H1 (cell line): ENCODE measurements around the gene YBX1. TPM values are rescaled to one million over a fixed set of nuclear protein-coding genes. Genes with fewer than 3 reads are reported as not detected.

Source experiments
- CTCF ChIA-PET: fragments of 300-600 bp; sonication (Branson Sonifier 250); formaldehyde crosslinking; loops from one replicate; lab custom pipeline; 2021; ENCODE audit not compliant: partially characterized antibody; lab: Charles Lee
- POLR2A ChIA-PET: fragments of 300-600 bp; sonication (Branson Sonifier 250); formaldehyde crosslinking; loops from one replicate; lab custom pipeline; 2021; ENCODE audit warnings: inconsistent platforms; ENCODE audit not compliant: partially characterized antibody; lab: Charles Lee
- DNase-seq, 2 experiments: peaks; one replicate each; pipeline versions ENCODE4 v3.0.0 to v3.0.0-alpha.2; 2010 to 2022; ENCODE audit warnings: low spot score in 2 of 2, low read depth in 1 of 2, mixed read lengths in 1 of 2
- FAIRE-seq: peaks from 2 replicates; lab custom pipeline; 2011; peaks lifted over from hg19 to GRCh38; lab: Jason Lieb, UNC
- H2AFZ ChIP-seq: 2 replicates; pipeline ENCODE4 v1.8.1; 2012; ENCODE audit warnings: low read length, inconsistent platforms
- H2AK5ac ChIP-seq: 2 replicates; pipeline ENCODE4 v1.6.1; 2013; ENCODE audit warnings: low read depth, low read length
- H2BK120ac ChIP-seq: replicated peaks from 2 replicates; pipeline ENCODE3; 2013; ENCODE audit warnings: low read depth, low read length, inconsistent platforms
- H2BK12ac ChIP-seq: 2 replicates; pipeline ENCODE4 v1.6.1; 2013; ENCODE audit warnings: low read depth, low read length
- H2BK15ac ChIP-seq: 2 replicates; pipeline ENCODE4 v1.6.1; 2013; ENCODE audit warnings: low read length
- H2BK20ac ChIP-seq: 2 replicates; pipeline ENCODE4 v1.6.1; 2013; ENCODE audit warnings: low read length
- H2BK5ac ChIP-seq: 2 replicates; pipeline ENCODE4 v1.6.1; 2013; ENCODE audit warnings: low read depth, low read length
- H3K14ac ChIP-seq: 2 replicates; pipeline ENCODE4 v1.6.1; 2013; ENCODE audit warnings: inconsistent platforms; ENCODE audit not compliant: insufficient read length
- H3K18ac ChIP-seq: 2 replicates; pipeline ENCODE4 v1.6.1; 2013; ENCODE audit warnings: low read length; ENCODE audit errors: extremely low read depth
- H3K23ac ChIP-seq: 2 replicates; pipeline ENCODE4 v1.6.1; 2013; ENCODE audit warnings: inconsistent platforms; ENCODE audit not compliant: insufficient read length
- H3K23me2 ChIP-seq: 2 replicates; pipeline ENCODE4 v1.6.1; 2013; ENCODE audit warnings: low read depth, low read length
- H3K27ac ChIP-seq: 2 replicates; pipeline ENCODE4 v1.6.1; 2011; ENCODE audit warnings: low read depth, low read length, inconsistent platforms
- H3K27me3 ChIP-seq, 4 experiments: replicated peaks in 1 of 4; 1 replicate in 1 of 4; 2 replicates in 3 of 4; pipeline versions ENCODE4 v1.6.1 to v1.8.1; 2011 to 2013; ENCODE audit warnings: low read length in 3 of 4, mild to moderate bottlenecking in 3 of 4, inconsistent platforms in 2 of 4, mixed read lengths in 2 of 4, moderate library complexity in 1 of 4; ENCODE audit not compliant: control insufficient read depth in 3 of 4, insufficient read depth in 3 of 4; ENCODE audit errors: extremely low read depth in 1 of 4
- H3K36me3 ChIP-seq, 4 experiments: 2 replicates each; pipeline versions ENCODE4 v1.6.1 to v1.8.1; 2011 to 2013; ENCODE audit warnings: mild to moderate bottlenecking in 4 of 4, low read length in 3 of 4, moderate library complexity in 2 of 4, control low read depth in 1 of 4, inconsistent platforms in 1 of 4; ENCODE audit not compliant: insufficient read depth in 4 of 4, control insufficient read depth in 2 of 4
- H3K4ac ChIP-seq: replicated peaks from 2 replicates; pipeline ENCODE3; 2013; ENCODE audit warnings: low read length, low read depth, mixed read lengths, inconsistent platforms; ENCODE audit not compliant: insufficient read length
- H3K4me1 ChIP-seq, 4 experiments: replicated peaks in 1 of 4; 1 replicate in 1 of 4; 2 replicates in 3 of 4; pipeline versions ENCODE4 v1.6.1 to v1.8.1; 2011 to 2013; ENCODE audit warnings: low read length in 3 of 4, inconsistent platforms in 2 of 4, mixed read lengths in 1 of 4; ENCODE audit not compliant: insufficient read depth in 4 of 4, control insufficient read depth in 3 of 4
- H3K4me2 ChIP-seq, 2 experiments: 2 replicates each; pipeline versions ENCODE4 v1.6.1 to v1.8.1; 2011 to 2013; ENCODE audit warnings: low read depth in 2 of 2, low read length in 2 of 2, control low read depth in 1 of 2, inconsistent platforms in 1 of 2, mild to moderate bottlenecking in 1 of 2; ENCODE audit not compliant: insufficient read depth in 1 of 2
- H3K4me3 ChIP-seq, 4 experiments: fragments of 200-600, 300-600 bp in 1 of 4; sonication (generic), shearing (Covaris generic), sonication (Bioruptor Twin) in 1 of 4; 2 replicates each; pipeline versions ENCODE4 v1.5.1 to v1.8.1; 2011 to 2016; ENCODE audit warnings: low read length in 4 of 4, low read depth in 3 of 4, control low read depth in 2 of 4, inconsistent platforms in 2 of 4, mild to moderate bottlenecking in 2 of 4, mixed read lengths in 1 of 4, moderate library complexity in 1 of 4; ENCODE audit not compliant: insufficient read depth in 2 of 4; ENCODE audit errors: extremely low read depth in 1 of 4
- H3K56ac ChIP-seq: replicated peaks from 2 replicates; pipeline ENCODE3; 2013; ENCODE audit warnings: low read depth, mild to moderate bottlenecking, mixed read lengths, low read length, inconsistent platforms; ENCODE audit not compliant: insufficient read length
- H3K79me1 ChIP-seq: 2 replicates; pipeline ENCODE4 v1.6.1; 2013; ENCODE audit warnings: low read depth, low read length, control low read depth
- H3K79me2 ChIP-seq, 2 experiments: 2 replicates each; pipeline versions ENCODE4 v1.6.1 to v1.8.1; 2012 to 2013; ENCODE audit warnings: low read length in 2 of 2, mild to moderate bottlenecking in 2 of 2, inconsistent platforms in 1 of 2; ENCODE audit not compliant: insufficient read depth in 2 of 2, control insufficient read depth in 1 of 2
- H3K9ac ChIP-seq, 4 experiments: replicated peaks in 1 of 4; 1 replicate in 1 of 4; 2 replicates in 3 of 4; pipeline versions ENCODE4 v1.6.1 to v1.8.1; 2011 to 2013; ENCODE audit warnings: low read depth in 3 of 4, low read length in 3 of 4, control low read depth in 2 of 4, mild to moderate bottlenecking in 2 of 4, moderate library complexity in 2 of 4, inconsistent platforms in 1 of 4; ENCODE audit errors: extremely low read depth in 1 of 4
- H3K9me3 ChIP-seq, 2 experiments: 2 replicates each; pipeline versions ENCODE4 v1.6.1 to v1.8.1; 2012 to 2013; ENCODE audit warnings: mild to moderate bottlenecking in 2 of 2, moderate library complexity in 2 of 2, control low read depth in 1 of 2, inconsistent platforms in 1 of 2, low read depth in 1 of 2, low read length in 1 of 2, mixed read lengths in 1 of 2; ENCODE audit not compliant: insufficient read depth in 2 of 2
- H4K20me1 ChIP-seq, 2 experiments: replicated peaks in 1 of 2; 2 replicates each; pipeline versions ENCODE3 to v1.8.1; 2011 to 2013; ENCODE audit warnings: inconsistent platforms in 2 of 2, low read length in 2 of 2, mild to moderate bottlenecking in 1 of 2; ENCODE audit not compliant: insufficient read depth in 2 of 2, control insufficient read depth in 1 of 2
- H4K5ac ChIP-seq: 2 replicates; pipeline ENCODE4 v1.6.1; 2013; ENCODE audit warnings: low read length, low read depth, mixed read lengths, inconsistent platforms; ENCODE audit not compliant: insufficient read length
- H4K8ac ChIP-seq: 2 replicates; pipeline ENCODE4 v1.8.0; 2013; ENCODE audit warnings: mild to moderate bottlenecking, moderate library complexity, low read length, inconsistent platforms; ENCODE audit not compliant: insufficient read depth; ENCODE audit errors: extremely low read depth
- H4K91ac ChIP-seq: replicated peaks from 2 replicates; pipeline ENCODE3; 2013; ENCODE audit warnings: low read length, mixed read lengths, inconsistent platforms; ENCODE audit not compliant: insufficient read length
- ASH2L ChIP-seq: fragments of 200-600, 300-600 bp; sonication (generic); IDR thresholded peaks from one replicate; pipeline ENCODE4 v1.7.1; 2017; ENCODE audit warnings: low read length
- CEBPB ChIP-seq: IDR thresholded peaks from 2 replicates; pipeline ENCODE4 v1.6.1; 2012; ENCODE audit warnings: low read depth, low read length
- CTCF ChIP-seq, 3 experiments: IDR thresholded peaks; 1 replicate in 2 of 3; 2 replicates in 1 of 3; pipeline versions ENCODE4 v1.5.1 to v1.6.1; 2011; ENCODE audit warnings: low read length in 3 of 3, mild to moderate bottlenecking in 3 of 3, inconsistent platforms in 2 of 3, low read depth in 1 of 3, moderate library complexity in 1 of 3; ENCODE audit not compliant: insufficient read depth in 1 of 3; ENCODE audit errors: control extremely low read depth in 1 of 3
- NRF1 ChIP-seq: IDR thresholded peaks from 2 replicates; pipeline ENCODE4 v1.6.1; 2011; ENCODE audit warnings: mild to moderate bottlenecking, low read depth, low read length, improper control_type of control experiment
- PHF8 ChIP-seq: fragments of 200-600 bp; sonication (generic); conservative IDR thresholded peaks from 2 replicates; pipeline ENCODE4 v1.7.1; 2012; ENCODE audit warnings: low read depth, mild to moderate bottlenecking, inconsistent platforms, low read length, moderate library complexity
- RBBP5 ChIP-seq: IDR thresholded peaks from 2 replicates; pipeline ENCODE4 v1.7.1; 2012; ENCODE audit warnings: low read depth, mild to moderate bottlenecking, inconsistent platforms, low read length, moderate library complexity, borderline replicate concordance
- SIX5 ChIP-seq: IDR thresholded peaks from 2 replicates; pipeline ENCODE4 v1.6.1; 2011; ENCODE audit warnings: mild to moderate bottlenecking, low read depth, low read length
- TBP ChIP-seq: IDR thresholded peaks from 2 replicates; pipeline ENCODE4 v1.6.1; 2011; ENCODE audit warnings: low read depth, low read length, improper control_type of control experiment
- WGBS, 2 experiments: shearing (Covaris generic) in 1 of 2; methylation state at CpG; one replicate each; pipeline versions ENCODE4 v1.1.6 to v1.1.7; 2013 to 2015; ENCODE audit warnings: low lambda C conversion rate in 2 of 2, mixed read lengths in 2 of 2, inconsistent platforms in 1 of 2, low coverage in 1 of 2, missing lambda C conversion rate in 1 of 2; ENCODE audit not compliant: insufficient replicate concordance in 2 of 2, insufficient coverage in 1 of 2, insufficient read length in 1 of 2; ENCODE audit errors: extremely low coverage in 1 of 2, missing lambda C conversion rate in 1 of 2; 5-methylcytosine and 5-hydroxymethylcytosine counted together
- polyA plus RNA-seq, 7 experiments: library from polyadenylated mRNA; depleted of rRNA in 3 of 7; stranded (reverse) in 5 of 7; unstranded in 2 of 7; fragments of >200 nt in 5 of 7; fragments of 200-250 nt in 2 of 7; gene quantifications; 1 replicate in 5 of 7; 2 replicates in 1 of 7; 4 replicates in 1 of 7; pipeline versions ENCODE4 v1.2.1 to v1.2.3, GENCODE V29; 2011 to 2013; ENCODE audit warnings: missing spikeins in 2 of 7, mixed read lengths in 2 of 7
- total RNA-seq: library from RNA; stranded (reverse); fragmentation: NEBNext Ultra II Directional; extraction: Animal tissue kit (Norgen Biotek cat#: 25700); gene quantifications from 2 replicates; pipeline ENCODE4 v1.2.1, GENCODE V29; 2021

Gene YBX1
- total and polyA plus RNA-seq, 2 of the 8 experiments (the other 6 are each of a cell fraction or from before 2014, with no cell fraction given): 438 to 1,219 TPM

GRCh38 chr1:42657981-42658876 lies 24.0 kb upstream of the YBX1 start, which contains the start of gene PPIH:
PPIH (plus strand) TSS chr1:42658423; CDS start chr1:42658447, 24 bp downstream.
- Histone ChIP-seq H3K9me3 (no peaks in the 10 kb centered on the region), H4K91ac (no peak within 1 kb of the TSS), H3K56ac (no peak within 1 kb of the TSS), H3K36me3 (peaks cover 3 to 26% (median 7%) of the 10 kb centered on the region in 4 experiments; a peak in 4 of 8 replicates), H3K14ac (no peak within 1 kb of the TSS), H2BK12ac (0 out of 2 replicates have a peak within 1 kb of the TSS, but pooled peaks have one; percentile 4), H2AFZ (peak within 1 kb of the TSS; percentile 99), H4K8ac (peak within 1 kb of the TSS; percentile 72; the same call in 1 of the 2 replicates), H3K4me2 (peak within 1 kb of the TSS; percentile 95 to 96), H2BK20ac (no peak within 1 kb of the TSS; the same call in 1 of the 2 replicates), H3K23me2 (peaks cover 10% of the 10 kb centered on the region), H2BK15ac (0 out of 2 replicates have a peak within 1 kb of the TSS, but pooled peaks have one; percentile 18), H2BK120ac (no peak within 1 kb of the TSS), H3K27ac (peak within 1 kb of the TSS; percentile 60), H3K4me3 (peak within 1 kb of the TSS; percentile 87 to 98 (median 92)), H3K23ac (no peak within 1 kb of the TSS), H4K20me1 (peaks cover 0 to 5% of the 10 kb centered on the region in 2 experiments), H3K4me1 (peaks cover 0 to 5% (median 3%) of the 10 kb centered on the region in 4 experiments; a peak in 4 of 7 replicates), H2BK5ac (peak within 1 kb of the TSS; percentile 82; the same call in 1 of the 2 replicates), H3K27me3 (no peaks in the 10 kb centered on the region), H4K5ac (peak within 1 kb of the TSS; percentile 58), H3K79me1 (peaks cover 9% of the 10 kb centered on the region; the same call in 1 of the 2 replicates), H3K18ac (peak within 1 kb of the TSS; percentile 90), H3K9ac (peak within 1 kb of the TSS; percentile 58 to 83 (median 77)), H3K4ac (no peak within 1 kb of the TSS), H2AK5ac (no peak within 1 kb of the TSS), H3K79me2 (peaks cover 0 to 31% of the 10 kb centered on the region in 2 experiments; a peak in 2 of 4 replicates)
- FAIRE-seq: peak; percentile 82
- 3% methylated on average over 52 of the region's 53 CpGs; no CpG with 5 or more reads in 1 of the 2 experiments for WGBS, 2 experiments
- ChIA-PET POLR2A (interaction anchor here (0.6 to 2.5 kb wide), 11 partner anchors 9 to 188 kb away, joined by 3 to 33 read pairs (median 4); partner anchors contain the start of genes YBX1 and ZNF691), CTCF (interaction anchor here (0.5 to 1.8 kb wide), 8 partner anchors 9 to 520 kb away, joined by 3 to 4 read pairs (median 3); no protein-coding TSS in a partner anchor)
- peak; percentile 78 to 92 for DNase-seq
- TF ChIP-seq CEBPB: no peak
- peak; percentile 73 for TF ChIP-seq RBBP5
- peak; percentile 22 to 32 (median 31) for TF ChIP-seq CTCF (IDR thresholded peaks at IDR 0.05; ENCODE audit: control extremely low read depth in 1 of 3, insufficient read depth in 1 of 3, low read depth in 1 of 3, low read length in 3 of 3)
- peak; percentile 77; the same call in 1 of the 2 replicates for TF ChIP-seq PHF8
- no peak for TF ChIP-seq NRF1
- peak; percentile 76 for TF ChIP-seq TBP
- TF ChIP-seq SIX5: no peak
- TF ChIP-seq ASH2L: peak; percentile 85
